A673 (cell line): ENCODE results near the gene KIFBP.

Experiments
- CTCF ChIP-seq: fragments of 300-800, 200-600 bp; sonication (generic); conservative IDR thresholded peaks from 2 replicates; pipeline ENCODE4 v1.5.1; 2017; ENCODE audit warnings: low read depth, mild to moderate bottlenecking, antibody characterized with exemption, low read length, moderate library complexity, mixed read lengths
- EZH2 ChIP-seq: fragments of 200-600 bp; sonication (generic); IDR thresholded peaks from 2 replicates; pipeline ENCODE4 v1.6.1; 2017; ENCODE audit warnings: borderline replicate concordance, low read depth, mild to moderate bottlenecking, mixed read lengths, antibody characterized with exemption, low read length; ENCODE audit not compliant: poor library complexity, severe bottlenecking

GRCh38 chr10:69052736-69053135, 64.1 kb downstream of the KIFBP start:
- TF ChIP-seq CTCF (no peak), EZH2 (no peak)
